ENCODE measurements around the gene NUDT15. TPM values are rescaled to one million over a fixed set of nuclear protein-coding genes. Genes with fewer than 3 reads are reported as not detected.

The NUDT15 gene
- total and polyA plus RNA-seq, 10 of the 15 experiments (the other 5 are each of a cell fraction or from before 2014, with no cell fraction given) = 11.4 to 26.7 (median 18.0) TPM

DNA sequence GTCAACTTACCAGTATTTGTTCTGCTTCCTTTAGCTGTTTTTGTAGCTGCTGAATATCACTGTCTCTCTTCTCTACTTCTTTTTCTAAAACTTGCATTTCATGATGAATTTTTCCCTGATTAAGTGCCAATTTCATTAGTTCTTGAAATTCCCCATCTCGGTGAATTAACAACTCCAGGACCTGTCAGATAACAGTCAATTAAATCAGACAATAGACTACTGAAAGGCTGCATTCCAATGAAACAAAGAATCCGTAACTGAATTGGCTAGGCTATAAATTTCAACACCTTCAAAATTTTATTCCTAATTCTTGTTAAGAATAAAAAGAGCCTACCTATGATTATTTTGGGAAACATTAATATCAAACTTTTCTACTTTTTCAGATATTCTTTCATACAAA, 48.7 kb downstream of the NUDT15 start:
- Histone ChIP-seq H3K79me2 (ENCODE audit: control insufficient read depth, insufficient read depth, low read length) (peaks cover 35% of the 10 kb centered on the region), H3K27ac (ENCODE audit: control insufficient read depth, insufficient read depth) (no peak overlapping the region), H4K20me1 (ENCODE audit: control insufficient read depth, insufficient read depth) (no peaks in the 10 kb centered on the region), H3K36me3 (ENCODE audit: control insufficient read depth in 2 of 2, insufficient read depth in 2 of 2, low read length in 1 of 2) (peaks cover 0 to 27% of the 10 kb centered on the region in 2 experiments; a peak in 2 of 4 replicates), H3K9me3 (replicated peaks; ENCODE audit: control insufficient read depth, insufficient read depth, low read length) (no peaks in the 10 kb centered on the region), H3K4me1 (ENCODE audit: control insufficient read depth, insufficient read depth, low read length) (no peaks in the 10 kb centered on the region), H3K4me2 (ENCODE audit: control insufficient read depth, insufficient read depth) (no peak overlapping the region), H3K27me3 (replicated peaks in 1 of 2; ENCODE audit: control insufficient read depth in 2 of 2, insufficient read depth in 2 of 2, low read length in 1 of 2) (no peaks in the 10 kb centered on the region), H2AFZ (ENCODE audit: control insufficient read depth, low read depth, low read length) (no peak overlapping the region), H3K9ac (ENCODE audit: control insufficient read depth, insufficient read depth, low read length) (no peak overlapping the region), H3K4me3 (no peak overlapping the region)
- ChIA-PET POLR2A (no interaction called here), CTCF (no interaction called here), SMC1A (ENCODE audit: uncharacterized antibody, unreplicated experiment) (no interaction called here), RAD21 (ENCODE audit: unreplicated experiment) (no interaction called here)
- 71% methylated on average over 2 of the region's 2 CpGs for WGBS (ENCODE audit: insufficient coverage, insufficient replicate concordance, low lambda C conversion rate, missing lambda C conversion rate)
- BruUV-seq (replicated peaks) = no TSS peak
- DNase-seq (ENCODE audit: low read depth, low spot score) = no peak
- TF ChIP-seq ZNF274 (IDR thresholded peaks at IDR 0.05; ENCODE audit: insufficient read depth, insufficient read length) = no peak
- TF ChIP-seq, protein P1, sequence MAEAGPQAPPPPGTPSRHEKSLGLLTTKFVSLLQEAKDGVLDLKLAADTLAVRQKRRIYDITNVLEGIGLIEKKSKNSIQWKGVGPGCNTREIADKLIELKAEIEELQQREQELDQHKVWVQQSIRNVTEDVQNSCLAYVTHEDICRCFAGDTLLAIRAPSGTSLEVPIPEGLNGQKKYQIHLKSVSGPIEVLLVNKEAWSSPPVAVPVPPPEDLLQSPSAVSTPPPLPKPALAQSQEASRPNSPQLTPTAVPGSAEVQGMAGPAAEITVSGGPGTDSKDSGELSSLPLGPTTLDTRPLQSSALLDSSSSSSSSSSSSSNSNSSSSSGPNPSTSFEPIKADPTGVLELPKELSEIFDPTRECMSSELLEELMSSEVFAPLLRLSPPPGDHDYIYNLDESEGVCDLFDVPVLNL (IDR thresholded peaks at IDR 0.05; ENCODE audit: low read depth, low read length) = no peak
- TF ChIP-seq, protein P2, sequence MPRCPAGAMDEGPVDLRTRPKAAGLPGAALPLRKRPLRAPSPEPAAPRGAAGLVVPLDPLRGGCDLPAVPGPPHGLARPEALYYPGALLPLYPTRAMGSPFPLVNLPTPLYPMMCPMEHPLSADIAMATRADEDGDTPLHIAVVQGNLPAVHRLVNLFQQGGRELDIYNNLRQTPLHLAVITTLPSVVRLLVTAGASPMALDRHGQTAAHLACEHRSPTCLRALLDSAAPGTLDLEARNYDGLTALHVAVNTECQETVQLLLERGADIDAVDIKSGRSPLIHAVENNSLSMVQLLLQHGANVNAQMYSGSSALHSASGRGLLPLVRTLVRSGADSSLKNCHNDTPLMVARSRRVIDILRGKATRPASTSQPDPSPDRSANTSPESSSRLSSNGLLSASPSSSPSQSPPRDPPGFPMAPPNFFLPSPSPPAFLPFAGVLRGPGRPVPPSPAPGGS (IDR thresholded peaks at IDR 0.05; ENCODE audit: borderline replicate concordance, insufficient read depth, low read depth, low read length, poor library complexity, severe bottlenecking) = no peak
- TF ChIP-seq SUPT20H (IDR thresholded peaks at IDR 0.05; ENCODE audit: borderline replicate concordance, control insufficient read depth, low read depth, low read length) = no peak
- TF ChIP-seq, protein P3, sequence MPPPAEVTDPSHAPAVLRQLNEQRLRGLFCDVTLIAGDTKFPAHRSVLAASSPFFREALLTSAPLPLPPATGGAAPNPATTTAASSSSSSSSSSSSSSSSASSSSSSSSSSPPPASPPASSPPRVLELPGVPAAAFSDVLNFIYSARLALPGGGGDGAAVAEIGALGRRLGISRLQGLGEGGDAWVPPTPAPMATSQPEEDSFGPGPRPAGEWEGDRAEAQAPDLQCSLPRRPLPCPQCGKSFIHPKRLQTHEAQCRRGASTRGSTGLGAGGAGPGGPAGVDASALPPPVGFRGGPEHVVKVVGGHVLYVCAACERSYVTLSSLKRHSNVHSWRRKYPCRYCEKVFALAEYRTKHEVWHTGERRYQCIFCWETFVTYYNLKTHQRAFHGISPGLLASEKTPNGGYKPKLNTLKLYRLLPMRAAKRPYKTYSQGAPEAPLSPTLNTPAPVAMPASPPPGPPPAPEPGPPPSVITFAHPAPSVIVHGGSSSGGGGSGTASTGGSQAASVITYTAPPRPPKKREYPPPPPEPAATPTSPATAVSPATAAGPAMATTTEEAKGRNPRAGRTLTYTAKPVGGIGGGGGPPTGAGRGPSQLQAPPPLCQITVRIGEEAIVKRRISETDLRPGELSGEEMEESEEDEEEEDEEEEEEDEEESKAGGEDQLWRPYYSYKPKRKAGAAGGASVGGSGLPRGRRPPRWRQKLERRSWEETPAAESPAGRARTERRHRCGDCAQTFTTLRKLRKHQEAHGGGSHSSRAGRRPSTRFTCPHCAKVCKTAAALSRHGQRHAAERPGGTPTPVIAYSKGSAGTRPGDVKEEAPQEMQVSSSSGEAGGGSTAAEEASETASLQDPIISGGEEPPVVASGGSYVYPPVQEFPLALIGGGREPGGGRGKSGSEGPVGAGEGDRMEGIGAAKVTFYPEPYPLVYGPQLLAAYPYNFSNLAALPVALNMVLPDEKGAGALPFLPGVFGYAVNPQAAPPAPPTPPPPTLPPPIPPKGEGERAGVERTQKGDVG (CRISPR knock-in tag; IDR thresholded peaks at IDR 0.05) = no peak
- TF ChIP-seq NR2F1 (conservative IDR thresholded peaks at IDR 0.05) = no peak
- TF ChIP-seq BHLHE40 (IDR thresholded peaks at IDR 0.05; ENCODE audit: borderline replicate concordance in 1 of 2, low read depth in 2 of 2, low read length in 1 of 2) = no peak
- no peak for TF ChIP-seq ZBED1 (IDR thresholded peaks at IDR 0.05; ENCODE audit: borderline replicate concordance)
- TF ChIP-seq RELA (IDR thresholded peaks at IDR 0.05; ENCODE audit: borderline replicate concordance, partially characterized antibody) = no peak
- TF ChIP-seq NFXL1 (IDR thresholded peaks at IDR 0.05; ENCODE audit: borderline replicate concordance) = no peak
- TF ChIP-seq KAT2A (conservative IDR thresholded peaks at IDR 0.05; ENCODE audit: control insufficient read depth, low read depth, low read length) = no peak
- no peak for TF ChIP-seq SP1 (IDR thresholded peaks at IDR 0.05; ENCODE audit: low read depth, low read length)
- TF ChIP-seq SUZ12 (IDR thresholded peaks at IDR 0.05; ENCODE audit: unreplicated experiment) = no peak
- TF ChIP-seq, protein P4, sequence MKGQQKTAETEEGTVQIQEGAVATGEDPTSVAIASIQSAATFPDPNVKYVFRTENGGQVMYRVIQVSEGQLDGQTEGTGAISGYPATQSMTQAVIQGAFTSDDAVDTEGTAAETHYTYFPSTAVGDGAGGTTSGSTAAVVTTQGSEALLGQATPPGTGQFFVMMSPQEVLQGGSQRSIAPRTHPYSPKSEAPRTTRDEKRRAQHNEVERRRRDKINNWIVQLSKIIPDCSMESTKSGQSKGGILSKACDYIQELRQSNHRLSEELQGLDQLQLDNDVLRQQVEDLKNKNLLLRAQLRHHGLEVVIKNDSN (IDR thresholded peaks at IDR 0.05; ENCODE audit: borderline replicate concordance, extremely low read length, insufficient read depth, low read depth, low read length) = no peak
- ATAC-seq = no peak
- intact Hi-C loops (cut with micrococcal nuclease; ENCODE audit: unreplicated experiment) (no loop called here), in situ Hi-C loops (cut with MboI) (no loop called here)
- FAIRE-seq = no peak

Data from GM12878 (cell line).